Breast epithelium (tissue), 3 donors: ENCODE results near the gene ATP11C.

Experiments
- POLR2A ChIP-seq: fragments of 450-650 bp; IDR thresholded peaks from one replicate; pipeline ENCODE4 v1.6.1; 2016; ENCODE audit warnings: antibody characterized with exemption, mild to moderate bottlenecking, moderate library complexity
- POLR2AphosphoS5 ChIP-seq, 3 donors: sonication (generic); formaldehyde crosslinking; IDR thresholded peaks; one replicate each; pipeline ENCODE4 v1.6.1; 2017; ENCODE audit warnings: antibody characterized with exemption in 3 of 3

GRCh38 chrX:139832718-139833309, 100.0 kb downstream of the ATP11C start:
- no peak for TF ChIP-seq POLR2A
- TF ChIP-seq POLR2AphosphoS5 (IDR thresholded peaks at IDR 0.05): no peak
